Measurements from ENCODE around the gene ZNF185. TPM values are rescaled to one million over a fixed set of nuclear protein-coding genes. Genes with fewer than 3 reads are reported as not detected.

The ZNF185 gene
- total RNA-seq, 1 experiment from 2014 or later = 11.3 TPM

- Histone ChIP-seq H3K56ac (ENCODE audit: insufficient read length, low read depth, low read length) (no peak overlapping the region), H2BK15ac (ENCODE audit: low read depth, low read length) (no peak overlapping the region), H2BK5ac (ENCODE audit: insufficient read length, low read length) (no peak overlapping the region), H4K91ac (ENCODE audit: insufficient read length, low read depth, low read length) (no peak overlapping the region), H3K23me2 (ENCODE audit: insufficient read length, low read depth, low read length, poor library complexity, severe bottlenecking) (no peaks in the 10 kb centered on the region), H3K14ac (ENCODE audit: insufficient read depth, low read length) (no peak overlapping the region), H3K4me1 (ENCODE audit: insufficient read depth, low read length) (no peaks in the 10 kb centered on the region; the same call in 1 of the 2 replicates), H3K79me1 (ENCODE audit: insufficient read depth, low read depth, low read length, poor library complexity, severe bottlenecking) (no peaks in the 10 kb centered on the region), H2BK20ac (ENCODE audit: low read depth, low read length, poor library complexity, severe bottlenecking) (no peak overlapping the region), H3T11ph (ENCODE audit: low read length) (no peak overlapping the region), H3K18ac (ENCODE audit: insufficient read length, low read depth, low read length) (no peak overlapping the region), H3K27ac (ENCODE audit: insufficient read length, low read depth, low read length) (no peak overlapping the region), H4K20me1 (ENCODE audit: control insufficient read depth, insufficient read depth, insufficient read length) (no peaks in the 10 kb centered on the region), H3K27me3 (ENCODE audit: insufficient read depth, low read length) (no peaks in the 10 kb centered on the region; the same call in 1 of the 2 replicates), H3K23ac (ENCODE audit: insufficient read length, low read depth, low read length) (no peak overlapping the region), H3K9ac (ENCODE audit: extremely low read depth, insufficient read length, low read length) (no peak overlapping the region), H3K4me2 (ENCODE audit: insufficient read depth, insufficient read length, low read length) (no peak overlapping the region), H4K8ac (replicated peaks; ENCODE audit: insufficient read length, low read depth, low read length) (no peak overlapping the region), H2BK120ac (ENCODE audit: low read depth, low read length, poor library complexity, severe bottlenecking) (no peak overlapping the region), H2BK12ac (ENCODE audit: insufficient read length, low read depth, low read length) (no peak overlapping the region), H3K9me3 (ENCODE audit: control insufficient read depth, low read depth, low read length) (peaks cover 59% of the 10 kb centered on the region), H2AFZ (ENCODE audit: low read length) (no peak overlapping the region), H3K4ac (ENCODE audit: low read depth, low read length) (no peak overlapping the region), H4K5ac (ENCODE audit: insufficient read length, low read depth, low read length) (no peak overlapping the region), H2AK5ac (ENCODE audit: insufficient read length, low read length) (no peak overlapping the region), H3K79me2 (ENCODE audit: insufficient read depth, low read length) (no peaks in the 10 kb centered on the region)
- Mint-ChIP-seq H3K27me3 (ENCODE audit: low read depth) (peaks cover 50% of the 10 kb centered on the region), H3K9me3 (peaks cover 74 to 85% of the 10 kb centered on the region in 2 experiments), H3K4me3 (no peak overlapping the region), H3K27ac (no peak overlapping the region), H3K4me1 (peaks cover 35 to 39% of the 10 kb centered on the region in 2 experiments), H3K36me3 (ENCODE audit: insufficient read depth in 1 of 3, low read depth in 3 of 3) (peaks cover 4 to 15% (median 10%) of the 10 kb centered on the region in 3 experiments; a peak in 6 of 7 replicates)
- no peak for TF ChIP-seq CTCF (conservative IDR thresholded peaks at IDR 0.05)
- no CpG with 5 or more reads among the region's 3 CpGs for WGBS (ENCODE audit: extremely low coverage, insufficient read length, low lambda C conversion rate)
- no peak for DNase-seq
Observed at GRCh38 chrX:152886716-152887115, 11.2 kb upstream of the ZNF185 start.

Data from H9 (cell line).